Nephron progenitor cell (in vitro differentiated cells): ENCODE measurements around the gene KLHL36.
"Not testable (repeated sequence)": the region's sequence is repeated elsewhere in the genome, so short reads cannot be mapped to it uniquely, and the experiment has no call there.

ENCODE experiments used
- DNase-seq: peaks from one replicate; pipeline ENCODE4 v3.0.0; 2021
- H3K27ac Mint-ChIP-seq: 2 replicates; pipeline ENCODE4 v1.8.0; 2021; ENCODE audit warnings: mild to moderate bottlenecking, moderate library complexity, mixed read lengths
- H3K27me3 Mint-ChIP-seq: 2 replicates; pipeline ENCODE4 v1.8.0; 2021; ENCODE audit warnings: mild to moderate bottlenecking, low read depth, mixed read lengths; ENCODE audit not compliant: poor library complexity
- H3K36me3 Mint-ChIP-seq: 2 replicates; pipeline ENCODE4 v1.8.0; 2021; ENCODE audit warnings: low read depth, mixed read lengths
- H3K4me1 Mint-ChIP-seq: 2 replicates; pipeline ENCODE4 v1.8.0; 2021; ENCODE audit warnings: mixed read lengths
- H3K4me3 Mint-ChIP-seq: 2 replicates; pipeline ENCODE4 v1.8.0; 2021; ENCODE audit warnings: mild to moderate bottlenecking, moderate library complexity, mixed read lengths
- H3K9me3 Mint-ChIP-seq: 2 replicates; pipeline ENCODE4 v1.8.0; 2021; ENCODE audit warnings: mild to moderate bottlenecking, moderate library complexity, mixed read lengths
- TF ChIP-seq, protein P1 (sequence below): fragments of 200-600 bp; sonication (generic); IDR thresholded peaks from 2 replicates; pipeline ENCODE4 v1.5.0; 2021; ENCODE audit warnings: antibody characterized with exemption

Gene KLHL36

GRCh38 chr16:84630009-84630408, 18.3 kb upstream of the KLHL36 start:
- TF ChIP-seq, protein P1, sequence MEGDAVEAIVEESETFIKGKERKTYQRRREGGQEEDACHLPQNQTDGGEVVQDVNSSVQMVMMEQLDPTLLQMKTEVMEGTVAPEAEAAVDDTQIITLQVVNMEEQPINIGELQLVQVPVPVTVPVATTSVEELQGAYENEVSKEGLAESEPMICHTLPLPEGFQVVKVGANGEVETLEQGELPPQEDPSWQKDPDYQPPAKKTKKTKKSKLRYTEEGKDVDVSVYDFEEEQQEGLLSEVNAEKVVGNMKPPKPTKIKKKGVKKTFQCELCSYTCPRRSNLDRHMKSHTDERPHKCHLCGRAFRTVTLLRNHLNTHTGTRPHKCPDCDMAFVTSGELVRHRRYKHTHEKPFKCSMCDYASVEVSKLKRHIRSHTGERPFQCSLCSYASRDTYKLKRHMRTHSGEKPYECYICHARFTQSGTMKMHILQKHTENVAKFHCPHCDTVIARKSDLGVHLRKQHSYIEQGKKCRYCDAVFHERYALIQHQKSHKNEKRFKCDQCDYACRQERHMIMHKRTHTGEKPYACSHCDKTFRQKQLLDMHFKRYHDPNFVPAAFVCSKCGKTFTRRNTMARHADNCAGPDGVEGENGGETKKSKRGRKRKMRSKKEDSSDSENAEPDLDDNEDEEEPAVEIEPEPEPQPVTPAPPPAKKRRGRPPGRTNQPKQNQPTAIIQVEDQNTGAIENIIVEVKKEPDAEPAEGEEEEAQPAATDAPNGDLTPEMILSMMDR = no peak
- Mint-ChIP-seq H3K36me3 (no peaks in the 10 kb centered on the region), H3K27me3 (peaks cover 24% of the 10 kb centered on the region), H3K27ac (no peak overlapping the region), H3K4me1 (peaks cover 19% of the 10 kb centered on the region), H3K4me3 (no peak overlapping the region), H3K9me3 (no peaks in the 10 kb centered on the region)
- DNase-seq = no peak

DNA sequence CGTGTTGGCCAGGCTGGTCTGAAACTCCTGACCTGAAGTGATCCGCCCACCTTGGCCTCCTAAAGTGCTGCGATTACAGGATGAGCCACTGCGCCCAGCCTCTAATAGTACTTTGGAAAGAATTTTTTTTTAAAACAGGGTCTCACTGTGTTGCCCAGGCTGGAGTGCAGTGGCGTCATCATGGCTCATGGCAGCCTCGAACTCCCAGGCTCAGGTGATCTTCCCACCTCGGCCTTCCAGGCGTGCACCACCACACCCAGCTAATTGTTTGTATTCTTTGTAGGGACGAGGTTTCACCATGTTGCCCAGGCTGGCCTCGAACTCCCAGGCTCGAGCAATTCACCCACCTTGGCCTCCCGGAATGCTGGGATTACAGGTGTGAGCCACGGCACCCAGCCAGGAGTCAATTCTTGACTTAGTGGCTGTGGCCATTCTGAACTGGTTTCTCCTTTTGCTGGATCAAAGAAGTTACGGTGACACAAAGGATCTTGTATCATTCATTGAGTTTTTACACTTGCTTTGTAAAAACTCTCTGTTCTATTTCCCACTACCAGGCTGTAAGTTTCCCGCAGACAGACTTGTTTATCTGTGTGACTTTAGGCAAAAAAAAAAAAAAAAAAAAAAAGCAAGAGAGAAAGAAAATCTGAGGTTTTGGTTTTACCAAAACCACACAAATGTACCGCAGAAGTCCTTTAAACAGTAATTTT, 17.7 kb upstream of the KLHL36 start:
- Mint-ChIP-seq H3K36me3 (no peaks in the 10 kb centered on the region), H3K27ac (no peak overlapping the region), H3K9me3 (no peaks in the 10 kb centered on the region), H3K4me3 (no peak overlapping the region), H3K4me1 (peaks cover 22% of the 10 kb centered on the region), H3K27me3 (peaks cover 27% of the 10 kb centered on the region)
- no peak for DNase-seq
- TF ChIP-seq, protein P1 = no peak

DNA sequence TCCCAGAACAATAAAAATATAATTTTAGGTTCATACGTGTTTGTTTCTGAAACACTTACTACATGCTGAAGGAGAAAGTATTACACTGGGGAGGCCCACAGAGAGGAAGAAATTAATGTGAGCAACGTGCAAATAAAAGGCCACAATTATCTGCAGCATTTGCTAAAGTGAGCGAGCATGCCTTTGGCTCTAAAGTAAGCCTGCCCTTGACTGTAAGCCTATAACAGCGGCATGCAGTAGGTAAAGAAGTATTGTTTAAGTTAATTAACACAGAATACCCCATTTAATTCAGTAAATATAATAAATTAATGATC, 17.2 kb upstream of the KLHL36 start:
- DNase-seq = no peak
- Mint-ChIP-seq H3K27me3 (peaks cover 27% of the 10 kb centered on the region), H3K4me3 (no peak overlapping the region), H3K9me3 (no peaks in the 10 kb centered on the region), H3K27ac (no peak overlapping the region), H3K4me1 (peaks cover 22% of the 10 kb centered on the region), H3K36me3 (no peaks in the 10 kb centered on the region)
- TF ChIP-seq, protein P1 = no peak

- H3K4me3 Mint-ChIP-seq = no peak overlapping the region
- TF ChIP-seq, protein P1 = no peak
- peaks cover 27% of the 10 kb centered on the region for H3K27me3 Mint-ChIP-seq
- H3K9me3 Mint-ChIP-seq = no peaks in the 10 kb centered on the region
- H3K27ac Mint-ChIP-seq = peak overlapping the region; percentile 4
- peaks cover 23% of the 10 kb centered on the region for H3K4me1 Mint-ChIP-seq
- no peaks in the 10 kb centered on the region for H3K36me3 Mint-ChIP-seq
- DNase-seq = no peak
These were observed 16.4 kb upstream of the KLHL36 start for GRCh38 chr16:84631886-84632285.

GRCh38 chr16:84632862-84633261, 15.4 kb upstream of the KLHL36 start:
- not testable (repeated sequence) for H3K9me3 Mint-ChIP-seq, H3K36me3 Mint-ChIP-seq, H3K27ac Mint-ChIP-seq, H3K4me3 Mint-ChIP-seq, DNase-seq
- peaks cover 33% of the 10 kb centered on the region for H3K4me1 Mint-ChIP-seq
- peaks cover 31% of the 10 kb centered on the region for H3K27me3 Mint-ChIP-seq

- peaks cover 32% of the 10 kb centered on the region for H3K27me3 Mint-ChIP-seq
- no peak overlapping the region for H3K4me3 Mint-ChIP-seq
- H3K9me3 Mint-ChIP-seq = peaks cover 1% of the 10 kb centered on the region
- H3K36me3 Mint-ChIP-seq = no peaks in the 10 kb centered on the region
- TF ChIP-seq, protein P1 = no peak
- DNase-seq = no peak
- peaks cover 40% of the 10 kb centered on the region for H3K4me1 Mint-ChIP-seq
- no peak overlapping the region for H3K27ac Mint-ChIP-seq
These were observed 14.7 kb upstream of the KLHL36 start for GRCh38 chr16:84633622-84634021.
